Kidney capillary endothelial cell (primary cell): ENCODE measurements around the gene SAMD10.
A peak's percentile ranks its signal among the peaks of the same experiment; 100 is the strongest.
"Not testable (repeated sequence)": the region's sequence is repeated elsewhere in the genome, so short reads cannot be mapped to it uniquely, and the experiment has no call there.

Experiments used
- DNase-seq: peaks from one replicate; pipeline ENCODE4 v3.0.0-alpha.2; 2018; ENCODE audit warnings: low spot score

Gene SAMD10

DNA sequence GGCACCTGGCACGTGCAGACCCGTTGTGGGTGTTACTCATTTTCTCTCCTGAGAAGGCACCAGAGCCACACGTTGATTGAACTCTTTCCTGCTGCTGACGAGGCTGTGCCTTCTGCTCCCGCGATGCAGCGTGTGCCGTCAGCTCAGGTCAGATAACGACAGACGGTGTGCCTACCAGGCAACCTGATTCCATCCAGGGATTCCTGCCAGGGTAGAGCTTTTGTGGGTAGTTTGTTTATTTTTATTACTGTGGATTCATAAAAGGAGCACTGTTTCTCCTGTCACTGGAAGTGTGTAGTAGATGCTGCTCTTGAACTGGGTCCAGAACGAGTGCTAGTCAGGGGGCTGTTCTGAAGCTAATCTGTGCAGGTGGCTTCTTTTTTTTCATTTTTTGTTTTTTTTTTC lies 22.2 kb upstream of the SAMD10 start:
- DNase-seq = no peak

DNA sequence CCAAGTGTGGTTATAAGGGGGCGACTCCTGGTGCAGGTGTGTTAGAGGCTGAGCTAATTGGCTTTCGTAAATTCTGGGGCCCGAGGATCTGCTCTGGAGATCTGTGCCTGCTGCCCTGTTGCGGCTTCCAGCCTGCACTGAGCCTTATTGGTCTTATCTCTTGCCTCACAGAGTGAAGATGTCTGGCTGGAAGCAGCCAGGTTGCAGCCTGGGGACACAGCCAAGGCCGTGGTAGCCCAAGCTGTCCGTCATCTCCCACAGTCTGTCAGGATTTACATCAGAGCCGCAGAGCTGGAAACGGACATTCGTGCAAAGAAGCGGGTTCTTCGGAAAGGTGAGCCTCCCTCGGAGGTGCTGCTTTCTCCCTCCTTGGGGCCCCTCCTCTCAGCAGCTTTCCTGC lies 21.5 kb upstream of the SAMD10 start:
- DNase-seq = no peak

DNA sequence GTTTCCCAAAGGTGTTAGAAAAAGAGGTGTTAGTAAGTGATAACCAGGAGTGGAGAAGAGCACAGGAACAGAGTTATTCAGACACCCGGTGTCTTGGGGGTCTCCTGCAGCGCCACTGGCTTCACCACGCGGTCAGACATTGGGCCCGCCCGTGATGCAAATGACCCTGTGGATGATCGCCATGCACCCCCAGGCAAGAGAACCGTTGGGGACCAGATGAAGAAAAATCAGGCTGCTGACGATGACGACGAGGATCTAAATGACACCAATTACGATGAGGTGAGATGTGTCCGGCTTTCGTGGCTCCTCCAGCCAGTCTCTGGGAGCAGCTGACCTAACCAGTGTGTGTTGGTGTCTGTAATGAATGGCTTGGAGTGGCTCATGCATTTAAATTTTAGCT lies 3.5 kb upstream of the SAMD10 start:
- no peak for DNase-seq

DNA sequence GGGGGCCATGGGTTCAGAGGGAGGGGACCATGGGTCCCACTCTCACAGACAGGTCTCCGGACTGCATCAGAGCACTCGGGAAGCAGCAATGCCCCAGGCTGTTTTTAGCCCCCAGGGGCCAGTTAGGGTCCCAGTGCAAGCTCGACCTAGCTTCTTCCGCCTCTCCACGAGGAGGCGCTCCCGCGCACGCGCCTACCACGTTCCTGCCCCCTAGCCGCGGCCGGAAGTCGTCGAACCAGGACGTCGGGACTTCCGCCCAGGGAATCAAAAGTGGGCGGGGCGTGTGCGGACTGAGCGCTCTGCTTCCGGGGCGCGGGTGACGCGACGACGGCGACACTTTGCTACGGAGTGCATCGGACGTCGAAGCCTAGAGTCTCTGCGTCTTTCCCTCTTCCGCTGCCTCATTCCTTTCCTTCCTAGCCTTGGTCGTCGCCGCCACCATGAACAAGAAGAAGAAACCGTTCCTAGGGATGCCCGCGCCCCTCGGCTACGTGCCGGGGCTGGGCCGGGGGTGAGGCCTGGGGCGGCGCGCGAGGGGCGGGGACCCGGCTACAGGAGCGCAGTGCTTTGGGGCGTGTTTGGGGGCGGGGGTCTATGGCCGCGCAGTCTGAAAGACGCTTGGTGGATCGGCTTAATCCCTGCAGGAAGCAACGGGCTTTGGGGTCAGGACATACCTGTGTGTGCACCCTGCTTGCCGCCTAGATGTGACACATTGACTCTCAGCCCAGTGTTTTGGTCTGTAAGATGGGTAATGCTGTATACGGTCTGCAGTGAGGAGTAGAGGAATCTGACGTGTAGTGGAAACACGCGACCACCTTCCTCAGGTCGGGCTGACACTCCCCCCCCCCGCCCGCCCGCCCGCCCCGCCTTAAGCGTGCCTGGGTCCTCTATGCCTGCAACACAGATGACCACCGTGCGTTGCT lies 1.6 kb upstream of the SAMD10 start, which contains the start of gene PRPF6:
TSS of gene PRPF6 (plus strand) at position 327 of the 923 bp plus-strand sequence. CDS start at position 441, 114 bp downstream.
- DNase-seq = peak; percentile 93

DNA sequence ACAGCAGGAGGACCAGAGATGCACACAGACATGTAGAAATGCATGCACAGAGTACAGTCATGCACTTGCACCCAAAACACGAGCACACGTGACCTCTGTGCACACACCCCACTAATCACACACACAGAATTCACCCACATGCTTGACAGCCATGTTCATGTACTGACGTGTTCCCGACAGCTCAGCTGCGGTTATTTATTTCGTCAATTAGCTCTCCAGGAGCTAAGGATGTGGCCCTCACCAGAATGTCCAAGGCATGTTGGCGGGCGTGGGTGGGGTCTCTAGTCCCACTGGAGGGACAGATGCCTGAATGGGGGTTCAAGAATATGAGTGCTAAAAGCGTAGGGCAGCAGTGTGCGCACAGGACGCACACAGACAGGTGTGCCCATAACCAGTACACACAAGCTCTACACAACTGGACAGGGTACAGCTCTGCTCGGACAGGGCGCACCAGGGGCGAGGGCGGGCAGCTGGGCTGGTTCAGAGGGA lies 919 bp upstream of the SAMD10 start:
- no peak for DNase-seq

DNA sequence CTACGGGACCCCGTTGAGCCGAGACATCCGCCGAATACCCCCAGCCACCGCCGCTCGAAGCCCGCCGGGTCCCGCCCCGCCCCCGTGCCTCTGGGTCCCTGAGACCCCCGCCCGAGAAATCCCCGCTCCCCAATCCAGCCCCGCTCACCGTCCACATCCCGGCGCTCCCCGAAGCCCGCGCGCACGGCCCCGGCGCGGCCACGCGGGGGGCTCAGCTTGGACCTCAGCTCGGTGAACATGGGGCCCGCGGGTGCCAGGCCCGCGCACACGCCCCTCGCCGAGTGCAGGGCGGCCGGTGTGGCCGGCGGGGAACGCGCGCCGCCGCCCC lies 249 bp downstream of the SAMD10 start:
- no peak for DNase-seq

DNA sequence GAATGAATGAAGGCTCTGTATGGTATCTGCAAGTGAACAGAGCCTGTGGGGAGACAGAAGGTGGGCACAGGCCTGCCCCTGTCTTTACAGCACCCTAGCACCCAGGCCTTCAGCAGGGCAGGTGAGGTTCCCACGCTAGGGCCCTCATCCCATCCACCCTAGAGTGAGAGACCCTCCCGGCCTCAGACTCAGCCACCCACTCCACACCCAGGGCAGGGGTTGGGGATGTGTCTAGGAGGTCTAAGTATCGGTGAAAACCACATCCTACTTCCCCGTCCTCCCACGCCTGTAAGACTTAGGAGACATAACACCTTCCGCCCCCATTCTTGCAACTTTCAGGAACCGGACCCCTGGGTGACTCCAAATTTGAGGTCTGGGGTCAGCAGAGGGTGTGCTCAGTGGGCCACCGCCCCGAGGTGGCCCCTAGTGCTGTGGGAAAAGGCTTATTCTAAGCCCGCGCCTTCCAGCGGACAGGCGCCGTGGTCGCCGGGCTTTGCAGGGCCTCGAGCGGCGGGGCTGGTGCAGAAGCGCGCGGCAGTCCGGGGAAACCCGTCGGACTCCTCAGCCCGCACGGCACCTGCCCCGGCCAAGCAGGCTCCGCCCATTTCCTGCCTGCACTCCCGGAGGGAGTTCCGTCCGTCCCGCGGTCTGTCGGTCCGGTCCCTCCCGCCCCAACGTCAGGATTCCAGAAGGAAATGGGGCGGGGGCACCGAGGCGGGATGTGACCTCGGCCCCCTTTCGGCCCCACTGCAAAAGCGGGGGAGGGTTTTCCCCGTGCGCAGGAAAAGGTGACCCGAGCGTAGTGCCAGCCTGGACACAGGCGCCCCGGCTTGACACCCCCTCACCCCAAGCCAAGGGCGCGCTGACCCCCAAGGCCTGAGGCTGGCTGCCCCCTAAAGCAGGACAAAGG lies 868 bp downstream of the SAMD10 start:
- DNase-seq = no peak

DNA sequence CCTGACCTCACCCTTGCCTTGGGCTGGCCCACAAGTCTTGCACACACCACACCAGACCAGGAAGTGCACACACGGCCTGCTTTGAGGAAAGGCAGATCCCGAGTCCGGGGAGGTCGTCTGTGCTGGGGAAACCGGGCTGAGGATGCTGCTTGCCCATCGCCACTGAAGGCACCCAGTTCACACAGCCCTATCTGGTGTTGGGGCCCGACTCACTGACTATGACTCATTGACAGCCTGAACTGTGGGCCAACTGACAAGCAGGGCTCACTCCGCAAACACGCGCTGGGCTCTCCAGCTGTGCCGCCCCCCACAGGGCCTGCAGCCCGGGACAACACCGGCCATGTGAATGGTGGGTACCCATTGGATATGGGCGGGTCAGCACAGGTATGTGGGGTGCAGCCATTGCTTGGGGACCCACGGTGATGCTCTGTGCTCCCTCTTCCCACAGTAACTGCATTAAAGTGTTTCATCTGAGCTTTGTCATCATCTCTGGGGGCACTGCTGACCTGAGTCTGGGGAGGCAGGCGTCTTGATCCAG lies 1.6 kb downstream of the SAMD10 start:
- no peak for DNase-seq

DNA sequence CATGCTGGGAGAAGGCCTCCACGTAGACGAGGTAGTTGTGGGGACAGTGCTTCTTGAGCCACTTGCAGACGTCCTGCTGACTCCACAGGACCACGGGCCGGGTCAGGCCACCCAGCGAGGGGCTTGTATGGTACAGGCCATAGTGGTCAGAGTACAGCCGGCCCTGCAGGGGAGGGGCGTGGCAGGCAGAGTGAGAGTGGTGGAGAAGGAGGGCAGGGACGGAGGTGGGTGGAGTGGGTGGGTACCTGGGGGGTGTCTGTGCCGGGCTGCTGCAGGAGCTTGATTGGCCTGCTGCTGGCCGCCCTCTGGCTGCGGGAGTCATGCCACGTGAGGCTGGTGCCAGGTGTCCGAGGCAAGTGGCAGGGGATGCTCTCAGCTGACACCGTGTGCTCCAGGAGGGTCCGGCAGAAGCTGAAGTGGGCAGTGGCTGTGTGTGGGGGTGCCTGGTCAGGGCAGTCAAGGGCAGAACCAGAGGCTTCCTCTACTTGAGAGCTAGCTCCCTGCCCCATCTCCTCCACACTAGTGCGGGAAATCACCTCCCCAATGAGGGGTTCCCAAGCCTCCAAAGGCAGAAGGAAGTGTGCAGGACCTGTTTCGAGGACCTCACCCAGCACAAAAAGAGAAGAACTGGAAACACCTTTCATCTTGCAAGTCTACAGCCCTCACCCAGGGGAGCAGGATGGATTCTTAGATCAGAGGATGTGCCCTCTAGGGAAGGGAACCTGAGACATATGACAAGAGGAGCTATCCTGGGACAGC lies 2.3 kb downstream of the SAMD10 start:
- DNase-seq = no peak

DNA sequence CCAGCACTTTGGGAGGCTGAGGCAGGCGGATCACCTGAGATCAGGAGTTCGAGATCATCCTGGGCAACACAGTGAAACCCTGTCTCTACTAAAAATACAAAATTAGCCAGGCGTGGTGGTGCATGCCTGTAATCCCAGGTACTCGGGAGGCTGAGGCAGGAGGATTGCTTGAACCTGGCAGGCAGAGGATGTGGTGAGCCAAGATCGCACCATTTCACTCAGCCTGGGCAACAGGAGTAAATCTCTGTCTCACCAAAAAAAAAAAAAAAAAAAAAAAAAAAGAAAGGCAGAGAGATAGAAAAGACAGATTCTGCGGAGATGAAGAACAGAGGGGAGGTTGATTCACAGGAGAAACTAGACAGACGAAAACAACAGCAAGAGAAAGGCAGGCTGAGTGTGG lies 2.9 kb downstream of the SAMD10 start:
- DNase-seq = not testable (repeated sequence)

DNA sequence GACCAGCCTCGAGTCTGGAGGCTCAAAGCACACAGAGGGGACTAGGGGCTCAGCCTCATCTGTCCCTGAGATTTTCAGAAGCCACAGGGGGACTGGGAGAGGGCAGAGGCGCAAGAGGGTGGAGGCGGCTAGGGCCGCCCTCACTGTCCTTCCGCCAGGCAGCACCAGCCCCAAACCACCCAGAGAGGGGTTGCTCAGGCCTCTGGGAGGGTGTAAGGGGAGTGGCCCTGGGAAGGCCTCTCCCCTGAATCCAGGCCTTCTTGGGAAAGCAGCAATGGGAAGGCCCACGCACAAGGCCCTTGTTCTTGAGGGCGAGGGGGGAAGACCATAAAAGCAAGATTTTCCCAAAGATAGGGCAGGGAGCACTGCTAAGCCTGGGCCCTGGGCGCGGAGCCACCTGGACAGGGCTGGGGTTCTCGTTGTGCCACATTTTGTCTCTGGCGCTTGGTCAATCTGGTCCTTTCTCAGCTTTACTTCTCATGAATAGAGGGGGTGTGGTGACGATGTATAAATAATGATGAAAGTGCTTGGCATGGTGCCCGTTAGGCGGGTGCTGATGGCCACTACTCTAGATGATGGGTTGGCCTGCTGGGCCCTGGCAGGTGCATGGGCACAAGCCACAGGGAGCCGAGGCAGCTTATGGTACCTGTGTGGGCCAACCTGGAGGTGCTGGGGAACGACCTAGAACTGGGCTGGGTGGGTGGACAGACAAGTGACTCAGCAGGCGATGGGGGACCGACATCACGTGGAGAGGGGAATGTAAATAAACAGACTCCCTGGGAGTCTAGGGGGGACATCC lies 4.8 kb downstream of the SAMD10 start:
- DNase-seq = no peak

DNA sequence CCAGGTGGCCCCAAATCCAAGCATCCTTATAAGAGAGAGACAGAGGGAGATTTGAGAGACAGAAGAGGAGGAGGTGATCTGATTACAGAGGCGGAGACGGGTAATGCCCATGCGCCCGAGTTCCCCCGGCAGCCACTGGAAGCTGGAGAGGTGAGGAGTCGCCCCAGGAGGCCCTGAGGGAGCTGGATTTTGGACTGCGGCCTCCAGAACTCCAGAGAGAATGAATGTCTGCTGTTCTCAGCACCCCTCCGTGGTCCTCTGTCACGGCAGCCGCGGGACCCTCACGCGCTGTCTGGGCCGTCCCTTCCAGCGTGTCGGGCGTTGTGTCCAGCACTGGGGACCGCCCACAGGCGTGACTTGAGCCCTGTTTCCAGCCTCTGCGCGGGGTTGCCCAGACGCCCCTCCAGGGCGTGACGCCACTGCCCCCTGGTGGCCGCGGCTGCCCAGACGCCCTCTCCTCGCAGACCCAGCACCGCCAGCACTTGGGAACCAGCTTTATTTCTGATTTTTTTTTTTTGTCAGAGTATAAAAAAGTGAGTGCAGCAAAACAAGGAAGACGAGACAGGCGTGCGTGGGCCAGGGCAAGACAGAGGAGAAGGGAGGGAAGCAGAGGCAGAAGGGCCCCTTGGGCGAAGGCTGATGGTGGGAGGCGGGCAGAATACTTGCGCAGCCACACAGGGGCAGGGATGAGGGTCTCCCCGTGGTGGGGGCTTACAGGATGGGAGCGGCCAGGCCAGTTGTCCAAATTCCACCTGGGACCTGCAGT lies 5.6 kb downstream of the SAMD10 start:
- peak; percentile 86 for DNase-seq

DNA sequence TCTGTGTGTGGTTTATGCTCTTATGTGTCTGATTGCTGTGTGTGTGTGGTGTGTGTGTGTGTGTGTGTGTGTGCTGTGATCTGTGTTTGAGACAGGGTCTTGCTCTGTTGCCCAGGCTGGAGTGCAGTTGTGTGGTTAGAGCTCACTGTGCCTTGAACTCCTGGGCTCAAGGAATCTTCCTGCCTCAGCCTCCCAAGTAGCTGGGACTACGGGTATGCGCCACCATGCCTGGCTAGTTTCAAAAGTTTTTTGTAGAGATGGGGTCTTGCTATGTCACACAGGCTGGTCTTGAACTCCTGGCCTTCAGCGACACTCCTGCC lies 6.3 kb downstream of the SAMD10 start:
- no peak for DNase-seq

DNA sequence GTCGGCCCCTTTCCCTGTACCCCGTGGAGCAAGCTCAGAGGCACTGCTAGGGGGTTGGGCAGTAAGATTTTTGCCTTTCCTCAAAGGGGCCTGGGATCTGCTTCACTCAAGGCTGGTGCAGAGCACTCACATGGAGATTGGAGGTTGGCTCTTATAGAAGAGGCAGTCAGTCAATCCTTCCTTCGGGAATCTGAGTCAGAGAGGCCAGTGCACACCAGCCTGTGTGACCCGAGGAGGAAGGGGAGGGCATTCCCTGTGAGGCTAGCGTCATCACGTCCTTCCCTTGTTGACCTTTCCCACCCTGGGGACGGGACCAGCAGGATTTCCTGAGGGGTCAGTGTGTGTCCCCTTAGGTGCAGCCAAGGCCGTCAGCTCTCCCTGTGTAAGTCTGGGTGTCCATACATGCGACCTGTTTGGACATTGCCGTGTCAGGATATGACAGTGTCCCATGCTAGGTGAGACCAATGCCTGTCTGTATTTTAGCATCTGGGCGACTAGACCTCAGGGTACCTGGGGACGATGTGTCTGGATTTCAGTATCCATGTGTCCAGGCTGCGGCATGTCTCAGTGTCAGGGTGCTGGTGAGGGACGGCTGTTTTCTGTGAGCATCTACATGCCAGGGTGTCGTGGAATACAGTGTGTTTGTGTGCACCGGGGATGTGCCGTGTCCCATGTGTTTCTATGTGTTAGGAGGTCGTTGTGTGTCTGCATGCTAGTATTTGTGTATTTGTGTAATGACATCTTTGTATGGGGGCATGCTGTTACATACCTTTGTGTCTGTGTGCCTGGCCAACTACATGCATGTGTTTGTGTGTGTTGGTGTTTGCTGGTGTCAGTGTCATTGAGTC lies 6.9 kb downstream of the SAMD10 start:
- DNase-seq = peak; percentile 87

DNA sequence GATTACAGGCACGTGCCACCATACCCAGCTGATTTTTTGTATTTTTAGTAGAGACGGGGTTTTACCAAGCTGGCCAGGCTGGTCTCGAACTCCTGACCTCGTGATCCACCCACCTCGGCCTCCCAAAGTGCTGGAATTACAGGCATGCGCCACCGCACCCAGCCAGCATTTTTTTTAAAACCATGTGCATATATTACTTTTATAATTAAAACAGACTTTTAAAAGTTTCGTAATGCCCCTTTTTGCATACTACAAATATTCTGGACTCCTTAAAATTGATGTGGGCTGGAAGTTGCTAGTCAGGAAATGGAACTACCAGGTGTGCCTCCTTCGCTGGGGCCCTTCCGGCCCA lies 7.5 kb downstream of the SAMD10 start:
- DNase-seq = not testable (repeated sequence)

DNA sequence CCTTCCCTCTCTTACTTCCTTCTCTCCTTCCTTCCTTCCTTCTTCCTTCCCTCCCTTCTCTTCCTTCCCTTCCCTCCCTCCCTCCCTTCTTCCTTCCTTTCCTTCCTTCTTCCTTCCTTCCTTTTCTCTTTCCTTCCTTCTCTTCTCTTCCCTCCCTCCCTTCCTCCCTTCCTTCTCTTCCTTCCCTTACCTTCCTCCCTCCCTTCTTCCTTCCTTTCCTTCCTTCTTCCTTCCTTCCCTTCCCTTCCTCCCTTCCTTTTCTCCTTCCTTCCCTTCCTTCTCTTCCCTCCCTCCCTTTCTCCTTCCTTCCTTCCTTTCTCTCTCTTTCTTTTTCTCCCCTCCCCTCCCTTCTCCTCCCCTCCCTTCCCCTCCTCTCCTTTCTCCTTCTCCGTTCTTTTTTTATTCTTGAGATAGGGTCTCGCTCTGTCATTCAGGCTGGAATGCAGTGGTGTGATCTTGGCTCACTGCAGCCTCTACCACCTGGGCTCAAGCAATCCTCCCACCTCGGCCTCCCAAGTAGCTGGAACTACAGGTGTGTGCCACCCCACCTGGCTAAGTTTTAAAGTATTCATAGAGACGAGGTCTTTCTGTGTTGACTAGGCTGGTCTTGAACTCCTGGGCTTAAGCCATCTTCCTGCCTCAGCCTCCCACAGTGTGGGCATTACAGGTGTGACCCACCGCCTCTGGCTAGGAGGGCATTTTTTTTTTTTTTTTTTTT lies 8.6 kb downstream of the SAMD10 start:
- DNase-seq = no peak

DNA sequence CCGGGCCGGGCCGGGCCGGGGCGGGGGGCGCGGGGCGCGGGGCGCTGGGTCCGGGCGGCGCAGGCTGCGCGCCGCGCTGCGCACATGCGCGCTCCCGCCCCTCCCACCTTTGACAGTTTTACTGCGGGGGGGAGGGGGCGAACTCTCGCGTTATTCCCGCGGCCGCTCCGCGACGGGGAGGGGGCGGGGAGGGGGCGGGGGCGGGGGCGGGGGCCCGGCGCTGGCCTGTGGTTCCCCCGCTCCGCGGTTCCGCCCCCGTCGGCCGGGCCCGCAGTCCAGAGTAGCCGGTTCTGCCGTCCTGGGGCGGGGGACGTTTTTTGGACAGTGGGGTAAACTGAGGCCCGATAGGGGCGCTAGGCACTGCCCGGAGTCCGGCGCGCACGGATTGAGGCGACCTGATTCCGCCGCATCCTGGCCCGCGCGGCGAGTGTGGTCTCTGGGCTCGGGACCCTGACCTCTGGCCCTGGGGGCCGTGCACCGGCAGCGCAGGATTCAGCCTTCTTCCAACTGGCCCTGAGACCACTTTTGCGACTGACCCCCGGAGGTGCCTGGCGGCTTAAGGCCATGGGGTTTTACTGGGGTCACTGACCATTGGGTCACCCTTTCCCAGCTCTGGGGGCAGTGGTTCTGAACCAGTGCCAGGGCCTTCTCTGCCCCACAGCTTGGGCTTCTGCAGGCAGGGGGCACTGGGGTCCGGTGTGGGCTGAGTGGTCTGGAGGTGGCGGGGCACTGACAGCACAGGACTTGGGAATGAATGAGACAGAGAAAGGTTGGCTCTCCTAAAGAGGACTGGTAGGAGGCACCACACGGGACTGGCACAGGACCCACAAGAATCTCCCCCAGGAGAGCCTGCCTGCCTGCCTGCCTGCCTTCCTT lies 9.4 kb downstream of the SAMD10 start, which contains the start of gene ZNF512B:
TSS of gene ZNF512B (minus strand) at position 93 of the 876 bp plus-strand sequence. CDS start 1,980 bp downstream, outside the sequence.
- peak; percentile 36 for DNase-seq
